Measurements from ENCODE around the gene MRPS35. TPM values are rescaled to one million over a fixed set of nuclear protein-coding genes. Genes with fewer than 3 reads are reported as not detected.

The MRPS35 gene
- total RNA-seq, 4 donors from 2014 or later, result 50.8 to 74.0 (median 57.5) TPM

GRCh38 chr12:27685274-27685673 is 25.4 kb upstream of the MRPS35 start:
- Histone ChIP-seq H3K27ac (no peak overlapping the region), H3K36me3 (peaks cover 47 to 64% of the 10 kb centered on the region in 2 donors), H3K4me1 (no peaks in the 10 kb centered on the region), H3K27me3 (no peaks in the 10 kb centered on the region), H3K4me3 (replicated peaks in 1 of 3) (no peak overlapping the region), H3K9me3 (no peaks in the 10 kb centered on the region)
- WGBS, 2 donors, result 93 to 97% methylated on average over 2 of the region's 2 CpGs
- no peak for DNase-seq
- TF ChIP-seq POLR2A (IDR thresholded peaks at IDR 0.05) (no peak), CTCF (IDR thresholded peaks at IDR 0.05) (no peak)
- intact Hi-C loops (cut with DNase I), result no loop called here

GRCh38 chr12:27686147-27686546 is 24.5 kb upstream of the MRPS35 start:
- DNase-seq, result no peak
- H3K27ac ChIP-seq, result no peak overlapping the region
- no peaks in the 10 kb centered on the region for H3K4me1 ChIP-seq
- intact Hi-C loops (cut with DNase I), result no loop called here
- no peak overlapping the region for H3K4me3 ChIP-seq (replicated peaks in 1 of 3)
- TF ChIP-seq CTCF (IDR thresholded peaks at IDR 0.05) (no peak), POLR2A (IDR thresholded peaks at IDR 0.05) (no peak)
- no peaks in the 10 kb centered on the region for H3K9me3 ChIP-seq
- H3K27me3 ChIP-seq, result no peaks in the 10 kb centered on the region
- peaks cover 53 to 67% of the 10 kb centered on the region in 2 donors for H3K36me3 ChIP-seq

- Histone ChIP-seq H3K9me3 (no peaks in the 10 kb centered on the region), H3K27me3 (no peaks in the 10 kb centered on the region), H3K4me1 (no peaks in the 10 kb centered on the region), H3K4me3 (replicated peaks in 1 of 3) (no peak overlapping the region), H3K27ac (no peak overlapping the region), H3K36me3 (peaks cover 61 to 75% of the 10 kb centered on the region in 2 donors)
- TF ChIP-seq CTCF (IDR thresholded peaks at IDR 0.05) (no peak), POLR2A (IDR thresholded peaks at IDR 0.05) (no peak)
- intact Hi-C loops (cut with DNase I), result no loop called here
- DNase-seq, result no peak
- WGBS, 2 donors, result 95% methylated on average over 3 of the region's 3 CpGs
Measured at GRCh38 chr12:27688671-27689070, 22.0 kb upstream of the MRPS35 start.

- WGBS, 2 donors, result 91 to 94% methylated on average over 13 of the region's 13 CpGs
- no peak for DNase-seq
- TF ChIP-seq CTCF (IDR thresholded peaks at IDR 0.05), result no peak
- no peak for TF ChIP-seq POLR2A (IDR thresholded peaks at IDR 0.05)
- no peaks in the 10 kb centered on the region for H3K4me1 ChIP-seq
- peaks cover 67 to 78% of the 10 kb centered on the region in 2 donors for H3K36me3 ChIP-seq
- no peak overlapping the region for H3K4me3 ChIP-seq (replicated peaks in 1 of 3)
- intact Hi-C loops (cut with DNase I), result no loop called here
- no peaks in the 10 kb centered on the region for H3K27me3 ChIP-seq
- no peaks in the 10 kb centered on the region for H3K9me3 ChIP-seq
- no peak overlapping the region for H3K27ac ChIP-seq
Measured at GRCh38 chr12:27689558-27690180, 21.0 kb upstream of the MRPS35 start.

- TF ChIP-seq CTCF (IDR thresholded peaks at IDR 0.05) (no peak), POLR2A (IDR thresholded peaks at IDR 0.05) (no peak)
- Histone ChIP-seq H3K4me3 (replicated peaks in 1 of 3) (no peak overlapping the region), H3K36me3 (peaks cover 66 to 73% of the 10 kb centered on the region in 2 donors), H3K9me3 (no peaks in the 10 kb centered on the region), H3K27me3 (no peaks in the 10 kb centered on the region), H3K27ac (no peak overlapping the region), H3K4me1 (no peaks in the 10 kb centered on the region)
- intact Hi-C loops (cut with DNase I), result no loop called here
- no peak for DNase-seq
- WGBS, 2 donors, result 91 to 98% methylated on average over 2 of the region's 2 CpGs
Measured at GRCh38 chr12:27693403-27693802, 17.2 kb upstream of the MRPS35 start.
